Prostate gland (tissue), 2 donors: Measurements from ENCODE around the gene MRPL34.

ENCODE experiments used
- POLR2A ChIP-seq: fragments of 450-650 bp; IDR thresholded peaks from one replicate; pipeline ENCODE4 v1.6.1; 2016; ENCODE audit warnings: antibody characterized with exemption, mild to moderate bottlenecking
- POLR2AphosphoS5 ChIP-seq: sonication (generic); formaldehyde crosslinking; IDR thresholded peaks from one replicate; pipeline ENCODE4 v1.6.1; 2017; ENCODE audit warnings: antibody characterized with exemption
- TF ChIP-seq, protein P1 (sequence below), 4 experiments: fragments of 200-600 bp in 2 of 4; fragments of 450-650 bp in 2 of 4; sonication (generic) in 2 of 4; IDR thresholded peaks; 1 replicate in 3 of 4; 2 replicates in 1 of 4; pipeline ENCODE4 v1.5.1; 2016 to 2019; ENCODE audit warnings: antibody characterized with exemption in 4 of 4, mild to moderate bottlenecking in 2 of 4, moderate library complexity in 2 of 4

DNA sequence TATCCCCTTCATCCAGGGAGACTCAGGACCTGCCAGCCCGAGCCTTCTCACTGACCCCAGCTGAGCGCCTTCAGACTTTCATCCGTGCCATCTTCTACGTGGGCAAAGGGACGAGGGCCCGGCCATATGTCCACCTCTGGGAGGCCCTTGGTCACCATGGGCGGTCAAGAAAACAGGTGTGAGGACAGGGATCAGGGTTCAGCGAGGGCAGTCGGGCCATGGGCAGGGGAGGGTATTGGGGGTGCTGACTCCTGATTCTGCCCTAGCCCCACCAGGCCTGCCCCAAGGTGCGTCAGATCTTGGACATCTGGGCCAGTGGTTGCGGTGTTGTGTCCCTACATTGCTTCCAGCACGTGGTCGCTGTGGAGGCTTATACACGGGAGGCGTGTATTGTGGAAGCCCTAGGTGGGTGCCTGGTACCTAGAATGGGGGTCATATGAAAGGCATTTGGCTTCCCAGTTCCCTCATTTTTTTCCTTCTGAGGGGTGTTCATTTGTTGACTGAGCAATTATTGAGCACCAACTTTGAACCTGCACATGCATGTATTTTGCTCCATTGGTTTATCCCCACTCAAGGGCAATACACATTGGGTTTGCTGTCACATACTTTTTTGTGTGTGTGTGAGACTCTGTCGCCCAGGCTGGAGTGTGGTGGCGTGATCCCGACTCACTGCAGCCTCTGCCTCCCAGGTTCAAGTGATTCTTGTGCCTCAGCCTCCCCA lies 20.1 kb upstream of the MRPL34 start:
- TF ChIP-seq, protein P1, sequence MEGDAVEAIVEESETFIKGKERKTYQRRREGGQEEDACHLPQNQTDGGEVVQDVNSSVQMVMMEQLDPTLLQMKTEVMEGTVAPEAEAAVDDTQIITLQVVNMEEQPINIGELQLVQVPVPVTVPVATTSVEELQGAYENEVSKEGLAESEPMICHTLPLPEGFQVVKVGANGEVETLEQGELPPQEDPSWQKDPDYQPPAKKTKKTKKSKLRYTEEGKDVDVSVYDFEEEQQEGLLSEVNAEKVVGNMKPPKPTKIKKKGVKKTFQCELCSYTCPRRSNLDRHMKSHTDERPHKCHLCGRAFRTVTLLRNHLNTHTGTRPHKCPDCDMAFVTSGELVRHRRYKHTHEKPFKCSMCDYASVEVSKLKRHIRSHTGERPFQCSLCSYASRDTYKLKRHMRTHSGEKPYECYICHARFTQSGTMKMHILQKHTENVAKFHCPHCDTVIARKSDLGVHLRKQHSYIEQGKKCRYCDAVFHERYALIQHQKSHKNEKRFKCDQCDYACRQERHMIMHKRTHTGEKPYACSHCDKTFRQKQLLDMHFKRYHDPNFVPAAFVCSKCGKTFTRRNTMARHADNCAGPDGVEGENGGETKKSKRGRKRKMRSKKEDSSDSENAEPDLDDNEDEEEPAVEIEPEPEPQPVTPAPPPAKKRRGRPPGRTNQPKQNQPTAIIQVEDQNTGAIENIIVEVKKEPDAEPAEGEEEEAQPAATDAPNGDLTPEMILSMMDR (IDR thresholded peaks at IDR 0.05) = no peak
- TF ChIP-seq POLR2A = no peak
- no peak for TF ChIP-seq POLR2AphosphoS5
